NCI-H1694 treated with DMSO at 0.1 percent for 48 hours (cell line): ENCODE measurements around the gene CCDC188.

ENCODE experiments used
- DNase-seq: peaks from one replicate; lab custom pipeline; 2025; lab: John Stamatoyannopoulos, UW

CCDC188 gene

GRCh38 chr22:20150381-20151275 lies at the start of gene CCDC188:
Gene CCDC188 (minus strand): TSS chr22:20151055. CDS start chr22:20150986, 69 bp downstream.
- no peak for DNase-seq

GRCh38 chr22:20199906-20200305 lies 49.1 kb upstream of the CCDC188 start:
- no peak for DNase-seq

DNA sequence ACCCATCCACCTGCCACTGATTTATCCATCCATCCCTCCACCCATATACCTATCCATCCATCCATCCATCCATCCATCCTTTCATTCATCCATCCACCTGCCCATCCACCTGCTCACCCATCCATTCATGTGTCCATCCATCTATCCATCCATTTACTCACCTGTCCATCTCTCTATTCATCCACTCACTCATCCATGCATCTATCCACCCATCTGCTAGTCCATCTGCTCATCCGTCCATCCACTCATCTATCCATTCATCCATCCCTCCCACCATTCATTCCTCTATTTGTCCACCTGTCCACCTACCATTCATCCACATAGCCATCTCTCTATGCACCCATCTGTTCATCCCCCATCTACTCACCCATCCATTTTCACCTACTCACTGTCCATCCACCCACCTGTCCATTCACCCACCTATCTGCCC lies 48.6 kb upstream of the CCDC188 start:
- no peak for DNase-seq

DNA sequence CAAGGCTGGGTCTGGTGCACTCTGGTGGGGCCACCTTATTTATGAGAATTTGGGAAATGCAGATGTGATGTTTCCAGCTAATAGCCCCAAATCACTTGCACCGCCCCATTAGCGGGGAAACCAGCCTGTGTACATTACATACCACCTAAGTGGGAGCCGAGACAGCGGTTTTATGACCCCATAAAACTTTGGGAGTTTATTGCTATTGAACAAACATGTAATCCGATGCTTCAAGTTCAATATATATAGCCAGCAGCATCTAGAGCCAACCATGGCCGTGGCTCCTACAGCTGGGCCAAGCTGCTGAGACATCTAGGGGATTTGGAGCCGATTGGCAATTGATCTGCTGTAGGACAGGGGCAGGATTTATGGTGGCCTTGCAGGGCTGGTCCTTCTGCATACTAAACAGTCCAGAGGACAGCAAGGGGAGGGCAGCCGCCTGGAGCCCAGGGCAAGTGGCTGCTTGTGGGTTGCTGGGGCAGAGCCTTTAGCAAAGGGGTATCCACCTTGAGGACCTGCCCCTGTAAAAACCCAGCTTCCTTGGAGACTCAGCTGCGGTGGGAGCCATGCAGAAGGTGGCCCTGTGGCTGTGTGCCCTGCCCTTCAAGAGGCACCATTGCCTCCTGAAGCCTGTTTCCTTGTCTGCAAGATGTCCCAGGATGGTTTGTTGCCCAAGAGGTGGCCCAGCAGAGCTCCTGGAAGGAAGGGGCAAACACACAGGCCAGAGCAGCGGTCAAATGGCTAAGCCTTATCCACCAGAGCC lies 47.9 kb upstream of the CCDC188 start:
- no peak for DNase-seq

DNA sequence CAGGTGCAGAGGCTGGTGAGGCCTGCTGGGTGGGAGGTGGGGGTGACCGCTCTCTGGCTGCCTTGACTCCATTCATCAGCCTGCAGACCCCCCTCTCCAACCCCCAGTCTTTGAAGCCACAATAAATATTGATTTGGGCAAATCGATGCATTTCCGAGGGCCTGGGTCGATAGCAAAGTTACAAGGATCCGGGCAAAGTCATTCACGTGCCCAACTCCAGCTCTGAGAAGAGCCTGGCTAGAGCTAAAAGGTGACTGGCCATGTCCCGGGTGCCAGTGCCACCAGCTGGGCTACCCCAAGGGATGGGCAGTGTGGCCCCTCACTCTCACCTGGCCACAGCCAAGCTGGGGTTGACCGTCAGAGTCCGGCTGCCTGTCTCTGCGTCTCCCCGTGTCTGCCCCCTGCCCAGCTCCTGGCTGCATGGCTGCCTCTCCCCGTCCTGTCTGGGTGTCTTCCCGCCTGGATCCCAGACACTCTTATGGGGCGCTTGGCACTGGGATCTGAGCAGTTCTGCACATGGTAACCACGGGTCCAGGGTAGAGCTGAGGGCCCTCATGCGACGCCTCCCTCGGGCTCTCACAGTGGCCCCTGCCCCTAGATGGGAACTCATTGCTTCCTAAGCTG lies 46.7 kb upstream of the CCDC188 start:
- no peak for DNase-seq

DNA sequence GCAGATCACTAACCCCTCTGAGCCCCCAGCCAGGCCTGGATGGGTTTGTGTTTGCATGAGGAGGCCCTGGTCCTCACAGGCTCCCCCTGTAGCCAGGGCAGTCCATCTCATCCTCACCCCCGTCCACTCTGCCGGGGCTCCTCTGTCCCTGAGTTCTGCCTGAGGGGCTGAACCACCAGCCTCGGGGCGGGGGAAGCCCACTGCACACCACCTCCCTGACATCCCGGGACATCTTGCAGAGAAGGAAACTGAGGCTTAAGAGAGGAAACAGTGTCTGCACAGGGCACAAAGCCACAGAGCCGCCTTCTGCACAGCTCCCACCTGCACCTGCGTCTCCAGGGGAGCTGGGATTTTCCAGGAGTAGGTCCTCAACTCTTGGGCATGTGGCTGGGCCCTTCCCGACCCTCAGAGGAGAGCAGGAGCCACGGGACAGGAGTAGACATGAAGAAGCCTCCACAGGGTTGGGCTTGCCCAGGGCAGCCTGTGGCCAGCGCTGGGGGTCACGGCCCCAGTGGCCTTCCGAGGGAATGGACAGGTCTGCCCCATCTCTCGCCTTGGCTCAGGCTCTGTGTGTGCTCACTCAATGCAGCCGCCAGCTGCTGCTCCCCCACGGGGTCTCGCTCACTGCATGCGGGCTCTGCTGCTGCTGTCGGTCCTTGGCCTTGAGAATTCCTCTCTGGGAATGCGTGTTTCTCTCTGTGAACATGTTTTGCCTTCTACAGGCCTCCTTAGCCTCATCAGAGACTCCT lies 45.4 kb upstream of the CCDC188 start:
- DNase-seq = no peak

- no peak for DNase-seq
Observed at GRCh38 chr22:20194681-20195593, 44.1 kb upstream of the CCDC188 start.

GRCh38 chr22:20193761-20194494 lies 43.1 kb upstream of the CCDC188 start:
- DNase-seq = no peak

GRCh38 chr22:20192972-20193760 lies 42.3 kb upstream of the CCDC188 start:
- DNase-seq = no peak

GRCh38 chr22:20192293-20192971 lies 41.6 kb upstream of the CCDC188 start:
- DNase-seq = no peak

DNA sequence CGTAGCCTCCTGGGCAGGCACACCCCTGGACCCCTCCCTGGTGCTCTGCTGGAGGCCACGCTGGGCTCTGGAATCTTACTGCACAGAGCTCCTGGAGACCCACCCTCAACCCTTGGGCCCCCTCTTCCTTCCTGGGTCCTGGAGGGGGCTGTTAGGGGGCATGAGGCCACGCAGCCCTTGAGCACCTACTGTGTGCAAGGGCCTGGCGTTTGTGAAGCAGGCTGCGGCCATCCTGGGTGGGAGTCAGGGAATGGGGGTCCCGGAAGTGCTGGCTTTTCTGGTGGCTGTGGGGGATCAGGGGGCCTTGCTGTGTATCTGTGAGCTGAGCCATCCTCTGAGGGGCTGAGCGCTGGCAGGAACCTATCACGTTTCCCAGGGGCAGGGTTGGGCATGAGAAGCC lies 40.9 kb upstream of the CCDC188 start:
- DNase-seq = no peak

DNA sequence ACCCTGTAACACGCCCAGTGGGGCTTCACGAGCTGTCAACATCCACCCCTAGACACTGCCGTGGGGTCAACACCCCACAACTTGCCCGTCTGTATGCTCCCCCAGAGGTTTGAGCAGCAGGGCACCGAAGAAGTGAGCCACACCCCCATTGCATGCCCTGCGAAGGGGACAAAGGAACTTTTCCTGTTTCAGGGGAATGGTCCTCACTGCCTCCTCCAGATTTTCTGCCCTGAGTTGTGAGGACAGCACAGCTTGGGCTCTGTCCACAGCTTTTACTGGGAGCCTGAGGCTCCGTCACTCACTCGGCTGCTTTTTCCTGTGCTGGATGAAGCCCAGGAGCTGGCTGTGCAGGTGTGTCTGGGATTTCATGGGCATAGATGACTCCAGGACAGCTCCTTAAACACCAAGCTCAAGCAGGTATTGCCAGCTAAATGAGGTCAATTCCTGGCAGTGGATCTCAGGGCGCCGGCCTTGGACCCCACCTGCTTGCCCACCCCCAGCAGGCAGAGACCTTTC lies 40.2 kb upstream of the CCDC188 start:
- DNase-seq = no peak

DNA sequence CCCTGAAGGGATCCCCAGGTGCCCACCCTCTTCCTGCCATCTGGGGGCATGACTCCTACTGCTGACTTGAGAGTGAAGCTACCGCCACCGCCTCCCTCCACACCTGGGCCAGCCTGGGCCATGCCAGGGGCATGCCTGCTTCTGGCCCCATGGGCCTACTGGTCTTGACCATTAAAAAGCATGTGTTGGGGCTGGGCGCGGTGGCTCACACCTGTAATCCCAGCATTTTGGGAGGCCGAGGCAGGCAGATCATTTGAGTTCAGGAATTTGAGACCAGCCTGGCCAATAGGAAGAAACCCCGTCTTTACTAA lies 37.7 kb upstream of the CCDC188 start:
- DNase-seq = no peak

GRCh38 chr22:20187777-20188566 lies 37.1 kb upstream of the CCDC188 start:
- DNase-seq = no peak

- DNase-seq = no peak
Observed at GRCh38 chr22:20186871-20187546, 36.2 kb upstream of the CCDC188 start.

GRCh38 chr22:20186183-20186870 lies 35.5 kb upstream of the CCDC188 start:
- DNase-seq = no peak

DNA sequence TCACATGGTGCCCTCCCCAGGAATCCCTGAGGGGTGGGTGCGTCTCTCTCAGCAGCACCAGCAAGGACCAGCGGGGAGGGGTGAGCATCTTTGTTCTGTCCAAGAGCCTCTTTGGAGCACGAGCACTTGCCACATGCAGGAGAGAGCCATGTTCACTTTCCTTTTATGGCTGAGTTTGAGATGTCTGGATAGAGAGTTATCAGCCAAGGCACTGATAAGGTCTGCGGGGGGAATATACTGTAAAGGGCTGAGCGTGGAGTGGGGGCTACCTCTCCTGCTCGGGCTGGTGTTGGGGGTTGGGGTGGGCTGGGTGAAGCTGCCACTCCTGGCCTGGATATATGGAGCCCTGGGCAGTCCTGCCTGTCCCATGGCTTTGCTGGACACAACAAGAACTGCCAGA lies 34.9 kb upstream of the CCDC188 start:
- DNase-seq = no peak
